ENCODE measurements around the gene INPP4A.

Gene INPP4A

GRCh38 chr2:98560256-98560771, 115.7 kb downstream of the INPP4A start:
- Mint-ChIP-seq H3K36me3 (ENCODE audit: low read depth) (peaks cover 39% of the 10 kb centered on the region), H3K4me1 (peaks cover 36% of the 10 kb centered on the region), H3K4me3 (no peak overlapping the region), H3K27me3 (ENCODE audit: low read depth, poor library complexity) (no peaks in the 10 kb centered on the region), H3K27ac (no peak overlapping the region), H3K9me3 (no peaks in the 10 kb centered on the region)
- TF ChIP-seq CTCF (IDR thresholded peaks at IDR 0.05), result no peak
- no peak for DNase-seq

GRCh38 chr2:98561018-98561417, 116.4 kb downstream of the INPP4A start:
- Mint-ChIP-seq H3K9me3 (no peaks in the 10 kb centered on the region), H3K4me3 (no peak overlapping the region), H3K36me3 (ENCODE audit: low read depth) (peaks cover 46% of the 10 kb centered on the region), H3K4me1 (peaks cover 32% of the 10 kb centered on the region), H3K27ac (no peak overlapping the region), H3K27me3 (ENCODE audit: low read depth, poor library complexity) (no peaks in the 10 kb centered on the region)
- no peak for DNase-seq
- TF ChIP-seq CTCF (IDR thresholded peaks at IDR 0.05), result no peak

- peaks cover 45% of the 10 kb centered on the region for H3K36me3 Mint-ChIP-seq (ENCODE audit: low read depth)
- TF ChIP-seq CTCF (IDR thresholded peaks at IDR 0.05), result no peak
- H3K4me1 Mint-ChIP-seq, result peaks cover 30% of the 10 kb centered on the region
- H3K27me3 Mint-ChIP-seq (ENCODE audit: low read depth, poor library complexity), result peaks cover 2% of the 10 kb centered on the region
- H3K9me3 Mint-ChIP-seq, result no peaks in the 10 kb centered on the region
- no peak overlapping the region for H3K4me3 Mint-ChIP-seq
- no peak for DNase-seq
- peak overlapping the region; percentile 59 for H3K27ac Mint-ChIP-seq
These were observed 117.4 kb downstream of the INPP4A start for GRCh38 chr2:98561902-98562695.

GRCh38 chr2:98563394-98563793, 118.7 kb downstream of the INPP4A start:
- no peak for DNase-seq
- Mint-ChIP-seq H3K4me3 (no peak overlapping the region), H3K4me1 (peaks cover 22% of the 10 kb centered on the region), H3K36me3 (ENCODE audit: low read depth) (peaks cover 38% of the 10 kb centered on the region), H3K27ac (no peak overlapping the region), H3K9me3 (no peaks in the 10 kb centered on the region), H3K27me3 (ENCODE audit: low read depth, poor library complexity) (peaks cover 2% of the 10 kb centered on the region)
- TF ChIP-seq CTCF (IDR thresholded peaks at IDR 0.05), result no peak

GRCh38 chr2:98564541-98565132, 120.0 kb downstream of the INPP4A start:
- TF ChIP-seq CTCF (IDR thresholded peaks at IDR 0.05), result no peak
- DNase-seq, result no peak
- Mint-ChIP-seq H3K27ac (no peak overlapping the region), H3K4me1 (peaks cover 10% of the 10 kb centered on the region), H3K4me3 (no peak overlapping the region), H3K36me3 (ENCODE audit: low read depth) (peaks cover 30% of the 10 kb centered on the region), H3K9me3 (no peaks in the 10 kb centered on the region), H3K27me3 (ENCODE audit: low read depth, poor library complexity) (peaks cover 2% of the 10 kb centered on the region)

Measured in nephron progenitor cell (in vitro differentiated cells).